A673 (cell line): ENCODE measurements around the gene TSHZ2.

Experiments
- EZH2 ChIP-seq: fragments of 200-600 bp; sonication (generic); IDR thresholded peaks from 2 replicates; pipeline ENCODE4 v1.6.1; 2017; ENCODE audit warnings: borderline replicate concordance, low read depth, mild to moderate bottlenecking, mixed read lengths, antibody characterized with exemption, low read length; ENCODE audit not compliant: poor library complexity, severe bottlenecking
- TF ChIP-seq, protein P1 (sequence below): fragments of 300-800, 200-600 bp; sonication (generic); conservative IDR thresholded peaks from 2 replicates; pipeline ENCODE4 v1.5.1; 2017; ENCODE audit warnings: low read depth, mild to moderate bottlenecking, antibody characterized with exemption, low read length, moderate library complexity, mixed read lengths

DNA sequence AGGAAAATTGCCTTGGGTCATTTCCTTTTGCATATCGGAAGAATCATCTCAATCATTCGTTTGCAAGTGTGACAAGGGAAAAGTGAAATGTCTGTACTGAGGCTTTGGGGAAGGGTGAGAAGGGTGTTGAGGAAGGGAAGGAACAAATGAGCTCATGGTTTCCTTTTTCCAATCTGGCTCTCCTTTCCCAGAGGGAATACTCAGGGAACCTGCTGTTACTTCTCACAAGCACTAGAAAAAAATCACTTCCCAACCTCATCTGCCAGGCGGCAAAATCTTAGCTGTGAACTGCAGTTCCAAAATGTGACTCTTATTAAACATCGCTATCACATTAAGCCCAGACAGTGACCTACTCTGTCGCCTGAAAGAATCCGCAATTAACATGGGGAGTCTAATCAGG is 363.4 kb downstream of the TSHZ2 start:
- TF ChIP-seq EZH2, result no peak
- TF ChIP-seq, protein P1, sequence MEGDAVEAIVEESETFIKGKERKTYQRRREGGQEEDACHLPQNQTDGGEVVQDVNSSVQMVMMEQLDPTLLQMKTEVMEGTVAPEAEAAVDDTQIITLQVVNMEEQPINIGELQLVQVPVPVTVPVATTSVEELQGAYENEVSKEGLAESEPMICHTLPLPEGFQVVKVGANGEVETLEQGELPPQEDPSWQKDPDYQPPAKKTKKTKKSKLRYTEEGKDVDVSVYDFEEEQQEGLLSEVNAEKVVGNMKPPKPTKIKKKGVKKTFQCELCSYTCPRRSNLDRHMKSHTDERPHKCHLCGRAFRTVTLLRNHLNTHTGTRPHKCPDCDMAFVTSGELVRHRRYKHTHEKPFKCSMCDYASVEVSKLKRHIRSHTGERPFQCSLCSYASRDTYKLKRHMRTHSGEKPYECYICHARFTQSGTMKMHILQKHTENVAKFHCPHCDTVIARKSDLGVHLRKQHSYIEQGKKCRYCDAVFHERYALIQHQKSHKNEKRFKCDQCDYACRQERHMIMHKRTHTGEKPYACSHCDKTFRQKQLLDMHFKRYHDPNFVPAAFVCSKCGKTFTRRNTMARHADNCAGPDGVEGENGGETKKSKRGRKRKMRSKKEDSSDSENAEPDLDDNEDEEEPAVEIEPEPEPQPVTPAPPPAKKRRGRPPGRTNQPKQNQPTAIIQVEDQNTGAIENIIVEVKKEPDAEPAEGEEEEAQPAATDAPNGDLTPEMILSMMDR, result no peak
